ENCODE data around the gene TUBAL3. TPM values are rescaled to one million over a fixed set of nuclear protein-coding genes. Genes with fewer than 3 reads are reported as not detected.

The TUBAL3 gene
- total and polyA plus RNA-seq, 2 donors (not counting 1 experiment from before 2014, with no cell fraction given) = not detected

- no peaks in the 10 kb centered on the region for H3K36me3 ChIP-seq (ENCODE audit: control insufficient read depth, insufficient read depth, low read length)
- H3K9ac ChIP-seq (ENCODE audit: insufficient read depth, low read length) = no peak overlapping the region
- H4K20me1 ChIP-seq (ENCODE audit: control insufficient read depth, extremely low read depth, insufficient read depth, low read length) = no peaks in the 10 kb centered on the region
- no peak overlapping the region for H3K27ac ChIP-seq (ENCODE audit: insufficient read depth, low read length)
- DNase-seq (ENCODE audit: low read depth in 2 of 2) = peak in 1 of 2 donors; percentile 55
- no peaks in the 10 kb centered on the region for H3K4me1 ChIP-seq (ENCODE audit: control insufficient read depth, extremely low read depth, insufficient read depth, low read length)
- no peak overlapping the region for H2AFZ ChIP-seq (ENCODE audit: low read length)
- no peaks in the 10 kb centered on the region for H3K27me3 ChIP-seq (ENCODE audit: control insufficient read depth, insufficient read depth, low read length)
- H3K4me2 ChIP-seq (ENCODE audit: extremely low read depth, insufficient read depth, low read length) = no peak overlapping the region
- H3K9me3 ChIP-seq (ENCODE audit: control insufficient read depth, insufficient read depth, low read depth, low read length) = no peaks in the 10 kb centered on the region
- no peaks in the 10 kb centered on the region for H3K79me2 ChIP-seq (ENCODE audit: control insufficient read depth, insufficient read depth, low read length)
- H3K4me3 ChIP-seq (replicated peaks in 1 of 4; ENCODE audit: control extremely low read depth in 1 of 4, insufficient read depth in 1 of 4, low read depth in 3 of 4, low read length in 4 of 4) = no peak overlapping the region
- no peak for TF ChIP-seq EZH2 (IDR thresholded peaks at IDR 0.05; ENCODE audit: low read length, missing control alignments)
Measured at GRCh38 chr10:5396556-5397300, 7.9 kb downstream of the TUBAL3 start.

- Histone ChIP-seq H3K36me3 (ENCODE audit: control insufficient read depth, insufficient read depth, low read length) (no peaks in the 10 kb centered on the region), H3K27ac (ENCODE audit: insufficient read depth, low read length) (no peak overlapping the region), H3K9me3 (ENCODE audit: control insufficient read depth, insufficient read depth, low read depth, low read length) (no peaks in the 10 kb centered on the region), H3K9ac (ENCODE audit: insufficient read depth, low read length) (no peak overlapping the region), H3K4me1 (ENCODE audit: control insufficient read depth, extremely low read depth, insufficient read depth, low read length) (no peaks in the 10 kb centered on the region), H3K27me3 (ENCODE audit: control insufficient read depth, insufficient read depth, low read length) (no peaks in the 10 kb centered on the region), H4K20me1 (ENCODE audit: control insufficient read depth, extremely low read depth, insufficient read depth, low read length) (no peaks in the 10 kb centered on the region), H3K4me3 (replicated peaks in 1 of 4; ENCODE audit: control extremely low read depth in 1 of 4, insufficient read depth in 1 of 4, low read depth in 3 of 4, low read length in 4 of 4) (no peak overlapping the region), H3K4me2 (ENCODE audit: extremely low read depth, insufficient read depth, low read length) (no peak overlapping the region), H3K79me2 (ENCODE audit: control insufficient read depth, insufficient read depth, low read length) (no peaks in the 10 kb centered on the region), H2AFZ (ENCODE audit: low read length) (no peak overlapping the region)
- TF ChIP-seq EZH2 (IDR thresholded peaks at IDR 0.05; ENCODE audit: low read length, missing control alignments) = no peak
- TF ChIP-seq, protein P1, sequence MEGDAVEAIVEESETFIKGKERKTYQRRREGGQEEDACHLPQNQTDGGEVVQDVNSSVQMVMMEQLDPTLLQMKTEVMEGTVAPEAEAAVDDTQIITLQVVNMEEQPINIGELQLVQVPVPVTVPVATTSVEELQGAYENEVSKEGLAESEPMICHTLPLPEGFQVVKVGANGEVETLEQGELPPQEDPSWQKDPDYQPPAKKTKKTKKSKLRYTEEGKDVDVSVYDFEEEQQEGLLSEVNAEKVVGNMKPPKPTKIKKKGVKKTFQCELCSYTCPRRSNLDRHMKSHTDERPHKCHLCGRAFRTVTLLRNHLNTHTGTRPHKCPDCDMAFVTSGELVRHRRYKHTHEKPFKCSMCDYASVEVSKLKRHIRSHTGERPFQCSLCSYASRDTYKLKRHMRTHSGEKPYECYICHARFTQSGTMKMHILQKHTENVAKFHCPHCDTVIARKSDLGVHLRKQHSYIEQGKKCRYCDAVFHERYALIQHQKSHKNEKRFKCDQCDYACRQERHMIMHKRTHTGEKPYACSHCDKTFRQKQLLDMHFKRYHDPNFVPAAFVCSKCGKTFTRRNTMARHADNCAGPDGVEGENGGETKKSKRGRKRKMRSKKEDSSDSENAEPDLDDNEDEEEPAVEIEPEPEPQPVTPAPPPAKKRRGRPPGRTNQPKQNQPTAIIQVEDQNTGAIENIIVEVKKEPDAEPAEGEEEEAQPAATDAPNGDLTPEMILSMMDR (conservative IDR thresholded peaks at IDR 0.05 in 1 of 2, IDR thresholded peaks at IDR 0.05 in 1 of 2; ENCODE audit: low read depth in 1 of 2, low read length in 2 of 2) = no peak
- DNase-seq (ENCODE audit: low read depth in 2 of 2) = no peak
Measured at GRCh38 chr10:5395168-5395567, 9.5 kb downstream of the TUBAL3 start.

DNA sequence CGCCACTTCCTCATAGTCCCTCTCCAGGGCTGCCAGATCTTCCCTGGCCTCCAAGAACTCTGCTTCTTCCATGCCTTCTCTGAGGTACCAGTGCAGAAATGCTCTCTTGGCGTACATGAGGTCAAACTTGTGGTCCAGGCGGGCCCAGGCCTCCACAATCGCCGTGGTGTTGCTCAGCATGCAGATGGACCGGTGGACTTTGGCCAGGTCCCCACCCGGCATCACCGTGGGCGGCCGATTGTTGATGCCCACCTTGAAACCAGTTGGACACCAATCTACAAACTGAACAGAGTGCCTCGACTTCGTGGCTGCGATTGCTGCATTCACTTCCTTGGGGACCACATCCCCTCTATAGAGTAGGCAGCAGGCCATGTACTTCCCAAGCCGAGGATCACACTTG lies 11.1 kb downstream of the TUBAL3 start:
- DNase-seq (ENCODE audit: low read depth in 2 of 2) = no peak
- Histone ChIP-seq H3K9me3 (ENCODE audit: control insufficient read depth, insufficient read depth, low read depth, low read length) (no peaks in the 10 kb centered on the region), H3K79me2 (ENCODE audit: control insufficient read depth, insufficient read depth, low read length) (no peaks in the 10 kb centered on the region), H2AFZ (ENCODE audit: low read length) (no peak overlapping the region), H3K27me3 (ENCODE audit: control insufficient read depth, insufficient read depth, low read length) (no peaks in the 10 kb centered on the region), H3K4me1 (ENCODE audit: control insufficient read depth, extremely low read depth, insufficient read depth, low read length) (no peaks in the 10 kb centered on the region), H3K4me2 (ENCODE audit: extremely low read depth, insufficient read depth, low read length) (no peak overlapping the region), H3K4me3 (replicated peaks in 1 of 4; ENCODE audit: control extremely low read depth in 1 of 4, insufficient read depth in 1 of 4, low read depth in 3 of 4, low read length in 4 of 4) (no peak overlapping the region), H4K20me1 (ENCODE audit: control insufficient read depth, extremely low read depth, insufficient read depth, low read length) (no peaks in the 10 kb centered on the region), H3K36me3 (ENCODE audit: control insufficient read depth, insufficient read depth, low read length) (no peaks in the 10 kb centered on the region), H3K27ac (ENCODE audit: insufficient read depth, low read length) (no peak overlapping the region), H3K9ac (ENCODE audit: insufficient read depth, low read length) (no peak overlapping the region)
- TF ChIP-seq, protein P1 (conservative IDR thresholded peaks at IDR 0.05 in 1 of 2, IDR thresholded peaks at IDR 0.05 in 1 of 2; ENCODE audit: low read depth in 1 of 2, low read length in 2 of 2) = no peak
- TF ChIP-seq EZH2 (IDR thresholded peaks at IDR 0.05; ENCODE audit: low read length, missing control alignments) = no peak

Data from fibroblast of lung (primary cell).